ENCODE results near the gene CCNK.

The CCNK gene

GRCh38 chr14:99538733-99539132 is 57.5 kb downstream of the CCNK start:
- no peak overlapping the region for H2AFZ ChIP-seq (ENCODE audit: low read depth, low read length)
- H3K4me3 ChIP-seq (ENCODE audit: low read length), result no peak overlapping the region
- no peaks in the 10 kb centered on the region for H4K20me1 ChIP-seq (ENCODE audit: insufficient read depth, low read length)
- TF ChIP-seq EZH2phosphoT487 (IDR thresholded peaks at IDR 0.05; ENCODE audit: low read depth) (no peak), CTCF (IDR thresholded peaks at IDR 0.05; ENCODE audit: low read depth, low read length) (no peak)
- peaks cover 7% of the 10 kb centered on the region; the same call in 1 of the 2 replicates for H3K4me1 ChIP-seq (ENCODE audit: low read length)
- H3K27ac ChIP-seq (ENCODE audit: low read length), result no peak overlapping the region
- no peaks in the 10 kb centered on the region for H3K36me3 ChIP-seq (replicated peaks; ENCODE audit: low read depth, low read length)
- H3K9ac ChIP-seq (ENCODE audit: low read length), result no peak overlapping the region
- H3K4me2 ChIP-seq (ENCODE audit: low read length), result no peak overlapping the region
- H3K9me3 ChIP-seq (ENCODE audit: insufficient read depth, low read length), result no peaks in the 10 kb centered on the region
- H3K79me2 ChIP-seq (ENCODE audit: low read length), result no peaks in the 10 kb centered on the region
- H3K27me3 ChIP-seq (ENCODE audit: low read depth, low read length), result no peaks in the 10 kb centered on the region

- Histone ChIP-seq H4K20me1 (ENCODE audit: insufficient read depth, low read length) (no peaks in the 10 kb centered on the region), H3K4me2 (ENCODE audit: low read length) (no peak overlapping the region), H3K36me3 (replicated peaks; ENCODE audit: low read depth, low read length) (no peaks in the 10 kb centered on the region), H2AFZ (ENCODE audit: low read depth, low read length) (no peak overlapping the region), H3K9ac (ENCODE audit: low read length) (no peak overlapping the region), H3K27ac (ENCODE audit: low read length) (no peak overlapping the region), H3K79me2 (ENCODE audit: low read length) (no peaks in the 10 kb centered on the region), H3K4me3 (ENCODE audit: low read length) (no peak overlapping the region), H3K4me1 (ENCODE audit: low read length) (peaks cover 7% of the 10 kb centered on the region; the same call in 1 of the 2 replicates), H3K9me3 (ENCODE audit: insufficient read depth, low read length) (no peaks in the 10 kb centered on the region), H3K27me3 (ENCODE audit: low read depth, low read length) (no peaks in the 10 kb centered on the region)
- no peak for TF ChIP-seq CTCF (IDR thresholded peaks at IDR 0.05; ENCODE audit: low read depth, low read length)
- TF ChIP-seq EZH2phosphoT487 (IDR thresholded peaks at IDR 0.05; ENCODE audit: low read depth), result no peak
Measured at GRCh38 chr14:99539491-99539890, 58.3 kb downstream of the CCNK start.

- Histone ChIP-seq H3K36me3 (replicated peaks; ENCODE audit: low read depth, low read length) (no peaks in the 10 kb centered on the region), H2AFZ (ENCODE audit: low read depth, low read length) (no peak overlapping the region), H3K27me3 (ENCODE audit: low read depth, low read length) (no peaks in the 10 kb centered on the region), H4K20me1 (ENCODE audit: insufficient read depth, low read length) (no peaks in the 10 kb centered on the region), H3K4me3 (ENCODE audit: low read length) (no peak overlapping the region), H3K4me1 (ENCODE audit: low read length) (peaks cover 7% of the 10 kb centered on the region; the same call in 1 of the 2 replicates), H3K27ac (ENCODE audit: low read length) (no peak overlapping the region), H3K79me2 (ENCODE audit: low read length) (no peaks in the 10 kb centered on the region), H3K9ac (ENCODE audit: low read length) (no peak overlapping the region), H3K4me2 (ENCODE audit: low read length) (no peak overlapping the region), H3K9me3 (ENCODE audit: insufficient read depth, low read length) (no peaks in the 10 kb centered on the region)
- no peak for TF ChIP-seq EZH2phosphoT487 (IDR thresholded peaks at IDR 0.05; ENCODE audit: low read depth)
- no peak for TF ChIP-seq CTCF (IDR thresholded peaks at IDR 0.05; ENCODE audit: low read depth, low read length)
Measured at GRCh38 chr14:99540196-99541032, 59.2 kb downstream of the CCNK start.

GRCh38 chr14:99541211-99541610 is 60.0 kb downstream of the CCNK start:
- H4K20me1 ChIP-seq (ENCODE audit: insufficient read depth, low read length), result no peaks in the 10 kb centered on the region
- peaks cover 7% of the 10 kb centered on the region; the same call in 1 of the 2 replicates for H3K4me1 ChIP-seq (ENCODE audit: low read length)
- no peak overlapping the region for H2AFZ ChIP-seq (ENCODE audit: low read depth, low read length)
- H3K4me2 ChIP-seq (ENCODE audit: low read length), result no peak overlapping the region
- peaks cover 6% of the 10 kb centered on the region for H3K27me3 ChIP-seq (ENCODE audit: low read depth, low read length)
- H3K79me2 ChIP-seq (ENCODE audit: low read length), result no peaks in the 10 kb centered on the region
- no peak overlapping the region for H3K4me3 ChIP-seq (ENCODE audit: low read length)
- no peak overlapping the region for H3K9ac ChIP-seq (ENCODE audit: low read length)
- H3K36me3 ChIP-seq (replicated peaks; ENCODE audit: low read depth, low read length), result no peaks in the 10 kb centered on the region
- H3K9me3 ChIP-seq (ENCODE audit: insufficient read depth, low read length), result no peaks in the 10 kb centered on the region
- H3K27ac ChIP-seq (ENCODE audit: low read length), result no peak overlapping the region
- TF ChIP-seq EZH2phosphoT487 (IDR thresholded peaks at IDR 0.05; ENCODE audit: low read depth) (no peak), CTCF (IDR thresholded peaks at IDR 0.05; ENCODE audit: low read depth, low read length) (no peak)

Measured in OCI-LY3 (cell line).